IMR-90 (cell line): ENCODE measurements around the gene SECISBP2. TPM values are rescaled to one million over a fixed set of nuclear protein-coding genes. Genes with fewer than 3 reads are reported as not detected.

Source experiments
- ATAC-seq: fragments of 200-7000 bp; cut with Tn5 transposase; 2 replicates; pipeline ENCODE4 v1.9.1; 2020; ENCODE audit warnings: low read depth, mild to moderate bottlenecking, moderate library complexity
- BruUV-seq: library from RNA; stranded (reverse); fragments of 400-500 nt; replicated peaks from 2 replicates; lab custom pipeline; 2021; lab: Mats Ljungman, UMichigan
- CTCF ChIA-PET: fragments of 300-600 bp; formaldehyde crosslinking; extraction: SDS; loops from one replicate; lab custom pipeline; 2021; ENCODE audit warnings: antibody characterized with exemption; lab: Yijun Ruan, JAX
- POLR2A ChIA-PET: fragments of 300-600 bp; sonication (Branson Sonifier 250); formaldehyde crosslinking; loops from one replicate; lab custom pipeline; 2022; ENCODE audit warnings: antibody characterized with exemption; ENCODE audit not compliant: unreplicated experiment; lab: Charles Lee
- DNase-seq: peaks from one replicate; pipeline ENCODE4 v3.0.0; 2013
- H2AFZ ChIP-seq: replicated peaks from 2 replicates; pipeline ENCODE3; 2013; ENCODE audit warnings: low read length, mild to moderate bottlenecking; ENCODE audit not compliant: poor library complexity
- H2AK5ac ChIP-seq: 2 replicates; pipeline ENCODE4 v1.6.1; 2013; ENCODE audit warnings: low read depth, low read length, inconsistent platforms
- H2AK9ac ChIP-seq: replicated peaks from 2 replicates; pipeline ENCODE3; 2013; ENCODE audit warnings: mild to moderate bottlenecking, low read depth, low read length, moderate library complexity; ENCODE audit not compliant: poor library complexity
- H2BK120ac ChIP-seq: 2 replicates; pipeline ENCODE4 v1.6.1; 2013; ENCODE audit warnings: low read depth, low read length, inconsistent platforms
- H2BK15ac ChIP-seq: 3 replicates; pipeline ENCODE4 v1.6.1; 2013; ENCODE audit warnings: low read depth, low read length, inconsistent platforms
- H2BK20ac ChIP-seq: 2 replicates; pipeline ENCODE4 v1.6.1; 2013; ENCODE audit warnings: low read depth, mild to moderate bottlenecking, inconsistent platforms, low read length, moderate library complexity
- H2BK5ac ChIP-seq: 2 replicates; pipeline ENCODE4 v1.6.1; 2013; ENCODE audit warnings: mild to moderate bottlenecking, low read depth, low read length, inconsistent platforms; ENCODE audit not compliant: poor library complexity, severe bottlenecking
- H3K14ac ChIP-seq: replicated peaks from 2 replicates; pipeline ENCODE4 v1.6.1; 2013; ENCODE audit warnings: low read depth, low read length, inconsistent platforms
- H3K18ac ChIP-seq: 2 replicates; pipeline ENCODE4 v1.6.1; 2013; ENCODE audit warnings: low read depth, low read length, control low read depth
- H3K23ac ChIP-seq: 2 replicates; pipeline ENCODE4 v1.6.1; 2013; ENCODE audit warnings: low read depth, low read length, inconsistent platforms
- H3K27ac ChIP-seq: 2 replicates; pipeline ENCODE4 v1.5.1; 2013; ENCODE audit warnings: mild to moderate bottlenecking, control low read depth, low read length; ENCODE audit not compliant: insufficient read depth
- H3K27me3 ChIP-seq: 2 replicates; pipeline ENCODE4 v1.6.1; 2013; ENCODE audit warnings: low read length; ENCODE audit not compliant: control insufficient read depth, insufficient read depth
- H3K36me3 ChIP-seq: 2 replicates; pipeline ENCODE4 v1.6.1; 2013; ENCODE audit warnings: low read length, mixed read lengths; ENCODE audit not compliant: control insufficient read depth, insufficient read depth
- H3K4ac ChIP-seq: 2 replicates; pipeline ENCODE4 v1.6.1; 2013; ENCODE audit warnings: low read depth, low read length, inconsistent platforms
- H3K4me1 ChIP-seq: 2 replicates; pipeline ENCODE4 v1.6.1; 2013; ENCODE audit warnings: low read length, mixed read lengths; ENCODE audit not compliant: control insufficient read depth, insufficient read depth
- H3K4me2 ChIP-seq: 2 replicates; pipeline ENCODE4 v1.6.1; 2013; ENCODE audit warnings: low read depth, mild to moderate bottlenecking, control low read depth, low read length, moderate library complexity
- H3K4me3 ChIP-seq: 2 replicates; pipeline ENCODE4 v1.5.1; 2013; ENCODE audit warnings: low read depth, mild to moderate bottlenecking, control low read depth, low read length, moderate library complexity; ENCODE audit not compliant: insufficient read depth
- H3K56ac ChIP-seq: 2 replicates; pipeline ENCODE4 v1.6.1; 2013; ENCODE audit warnings: low read length, inconsistent platforms; ENCODE audit not compliant: insufficient read depth; ENCODE audit errors: extremely low read depth
- H3K79me1 ChIP-seq, 2 experiments: 2 replicates each; pipeline ENCODE4 v1.6.1; 2013; ENCODE audit warnings: low read length in 2 of 2, inconsistent platforms in 1 of 2, low read depth in 1 of 2
- H3K9ac ChIP-seq: 2 replicates; pipeline ENCODE4 v1.6.1; 2013; ENCODE audit warnings: low read depth, low read length, control low read depth
- H3K9me1 ChIP-seq: 2 replicates; pipeline ENCODE4 v1.6.1; 2013; ENCODE audit warnings: low read length, inconsistent platforms; ENCODE audit not compliant: insufficient read depth
- H3K9me3 ChIP-seq: 2 replicates; pipeline ENCODE4 v1.6.1; 2013; ENCODE audit warnings: low read length; ENCODE audit not compliant: control insufficient read depth, insufficient read depth
- H4K20me1 ChIP-seq: 2 replicates; pipeline ENCODE4 v1.6.1; 2013; ENCODE audit warnings: low read length, inconsistent platforms; ENCODE audit not compliant: insufficient read depth
- H4K5ac ChIP-seq: 2 replicates; pipeline ENCODE4 v1.6.1; 2013; ENCODE audit warnings: mild to moderate bottlenecking, low read depth, low read length, control low read depth
- H4K8ac ChIP-seq, 2 experiments: 2 replicates each; pipeline ENCODE4 v1.6.1; 2013; ENCODE audit warnings: low read depth in 2 of 2, low read length in 2 of 2, control low read depth in 1 of 2, inconsistent platforms in 1 of 2
- H4K91ac ChIP-seq: 2 replicates; pipeline ENCODE4 v1.6.1; 2013; ENCODE audit warnings: low read depth, low read length, inconsistent platforms; ENCODE audit not compliant: insufficient read depth
- BHLHE40 ChIP-seq: fragments of 150-350 bp; IDR thresholded peaks from 2 replicates; pipeline ENCODE4 v1.6.1; 2016; ENCODE audit warnings: mild to moderate bottlenecking, low read depth, low read length
- CEBPB ChIP-seq: IDR thresholded peaks from 2 replicates; pipeline ENCODE4 v1.6.1; 2012; ENCODE audit warnings: low read depth, low read length, improper control_type of control experiment
- CHD1 ChIP-seq: IDR thresholded peaks from 2 replicates; pipeline ENCODE4 v1.6.1; 2012; ENCODE audit warnings: low read depth, low read length, improper control_type of control experiment
- CTCF ChIP-seq: conservative IDR thresholded peaks from 2 replicates; pipeline ENCODE4 v1.5.1; 2012; ENCODE audit warnings: mild to moderate bottlenecking, low read depth, low read length, improper control_type of control experiment
- ELK1 ChIP-seq: fragments of 150-350 bp; IDR thresholded peaks from 2 replicates; pipeline ENCODE4 v1.6.1; 2016; ENCODE audit warnings: low read depth, mild to moderate bottlenecking, low read length, moderate library complexity, borderline replicate concordance
- FOS ChIP-seq: fragments of 150-350 bp; IDR thresholded peaks from 2 replicates; pipeline ENCODE4 v1.6.1; 2016; ENCODE audit warnings: low read depth, low read length
- MAFK ChIP-seq: IDR thresholded peaks from 2 replicates; pipeline ENCODE4 v1.6.1; 2012; ENCODE audit warnings: low read depth, low read length, improper control_type of control experiment
- MAZ ChIP-seq: IDR thresholded peaks from 2 replicates; pipeline ENCODE4 v1.6.1; 2012; ENCODE audit warnings: low read depth, mild to moderate bottlenecking, low read length, improper control_type of control experiment, moderate library complexity, borderline replicate concordance
- MXI1 ChIP-seq: IDR thresholded peaks from 2 replicates; pipeline ENCODE4 v1.6.1; 2012; ENCODE audit warnings: low read depth, mild to moderate bottlenecking, low read length, moderate library complexity, borderline replicate concordance
- NFE2L2 ChIP-seq: fragments of 150-350 bp; IDR thresholded peaks from 2 replicates; pipeline ENCODE4 v1.6.1; 2016; ENCODE audit warnings: low read depth, mild to moderate bottlenecking, low read length
- POLR2A ChIP-seq: IDR thresholded peaks from 2 replicates; pipeline ENCODE4 v1.6.1; 2012; ENCODE audit warnings: mild to moderate bottlenecking, low read depth, low read length
- RAD21 ChIP-seq: IDR thresholded peaks from 2 replicates; pipeline ENCODE4 v1.6.1; 2012; ENCODE audit warnings: low read length, improper control_type of control experiment
- RCOR1 ChIP-seq: IDR thresholded peaks from 2 replicates; pipeline ENCODE4 v1.6.1; 2012; ENCODE audit warnings: mild to moderate bottlenecking, low read length, improper control_type of control experiment; ENCODE audit not compliant: insufficient replicate concordance
- RFX5 ChIP-seq: IDR thresholded peaks from 2 replicates; pipeline ENCODE4 v1.8.0; 2012; ENCODE audit warnings: low read depth, mild to moderate bottlenecking, low read length, moderate library complexity
- SMC3 ChIP-seq: fragments of 150-350 bp; IDR thresholded peaks from 2 replicates; pipeline ENCODE4 v1.6.1; 2016; ENCODE audit warnings: low read depth, mild to moderate bottlenecking, antibody characterized with exemption, low read length, moderate library complexity
- USF2 ChIP-seq: fragments of 150-350 bp; IDR thresholded peaks from 2 replicates; pipeline ENCODE4 v1.6.1; 2017; ENCODE audit warnings: mild to moderate bottlenecking, antibody characterized with exemption, low read length, low read depth
- WGBS, 2 experiments: methylation state at CpG; one replicate each; pipeline versions ENCODE4 v1.1.5 to v1.1.7; 2013; ENCODE audit warnings: missing lambda C conversion rate in 2 of 2; ENCODE audit not compliant: insufficient read length in 1 of 2; ENCODE audit errors: extremely low coverage in 2 of 2; 5-methylcytosine and 5-hydroxymethylcytosine counted together
- dilution Hi-C: fragments of 300-500 bp; cut with HindIII; formaldehyde crosslinking; loops from one replicate; pipeline ENCODE4 v1.14.3; 2018; ENCODE audit warnings: low sequenced_read_pairs; ENCODE audit not compliant: unreplicated experiment
- in situ Hi-C: fragments of 300-500 bp; cut with MboI; formaldehyde crosslinking; loops from 3 replicates; pipeline ENCODE4 v1.14.3; 2019; ENCODE audit warnings: low sequenced_read_pairs, inconsistent platforms, mixed read lengths
- intact Hi-C: fragments of 100-400 bp; cut with micrococcal nuclease; formaldehyde crosslinking; loops from 2 replicates; pipeline ENCODE4 v1.10.0; 2022
- polyA plus RNA-seq, 3 experiments: library from polyadenylated mRNA; depleted of rRNA; stranded (reverse); fragments of >200 nt; gene quantifications; 2 replicates each; pipeline ENCODE4 v1.2.3, GENCODE V29; 2012; ENCODE audit warnings: low replicate concordance in 1 of 3
- total RNA-seq: library from RNA; depleted of rRNA; stranded (reverse); fragments of >200 nt; gene quantifications from 2 replicates; pipeline ENCODE4 v1.2.3, GENCODE V29; 2012

SECISBP2 gene
- total and polyA plus RNA-seq, 2 of the 4 experiments (the other 2 are of a cell fraction), result 16.4 to 18.8 TPM

- 90% methylated on average over 2 of the region's 3 CpGs; no CpG with 5 or more reads in 1 of the 2 experiments for WGBS, 2 experiments
- Histone ChIP-seq H4K91ac (no peak overlapping the region), H2AK5ac (no peak overlapping the region), H3K9me3 (no peaks in the 10 kb centered on the region), H4K20me1 (no peaks in the 10 kb centered on the region; the same call in 1 of the 2 replicates), H3K27me3 (no peaks in the 10 kb centered on the region), H4K8ac (no peak overlapping the region), H2AK9ac (no peak overlapping the region), H3K4me1 (no peaks in the 10 kb centered on the region; the same call in 1 of the 2 replicates), H3K79me1 (peaks cover 3 to 8% of the 10 kb centered on the region in 2 experiments; a peak in 2 of 4 replicates), H2AFZ (no peak overlapping the region), H2BK20ac (no peak overlapping the region), H3K18ac (no peak overlapping the region), H4K5ac (no peak overlapping the region), H3K4ac (no peak overlapping the region), H2BK15ac (no peak overlapping the region), H3K4me2 (no peak overlapping the region), H3K36me3 (peaks cover 55% of the 10 kb centered on the region), H3K9me1 (no peaks in the 10 kb centered on the region; the same call in 1 of the 2 replicates), H3K27ac (no peak overlapping the region), H2BK5ac (no peak overlapping the region), H3K23ac (no peak overlapping the region), H3K4me3 (no peak overlapping the region), H3K14ac (no peak overlapping the region), H2BK120ac (no peak overlapping the region), H3K56ac (no peak overlapping the region), H3K9ac (no peak overlapping the region)
- CTCF ChIA-PET, result no interaction called here
- ATAC-seq (no peak), DNase-seq (no peak)
- in situ Hi-C loops (no loop called here), dilution Hi-C loops (no loop called here), intact Hi-C loops (no loop called here)
- no TSS peak for BruUV-seq
- POLR2A ChIA-PET, result no interaction called here
- TF ChIP-seq POLR2A (no peak), CTCF (no peak), MAZ (no peak), CHD1 (no peak), SMC3 (no peak), NFE2L2 (no peak), CEBPB (no peak), RCOR1 (no peak), MAFK (no peak), MXI1 (no peak), USF2 (no peak), RAD21 (no peak), FOS (no peak), RFX5 (no peak), ELK1 (no peak), BHLHE40 (no peak)
These were observed 40.1 kb downstream of the SECISBP2 start for GRCh38 chr9:89358376-89358916.
